CD4-positive, alpha-beta T cell treated with Interleukin-6 at 100 ng/mL for 8 hours (primary cell): ENCODE results near the gene CALML5.

Experiments used
- DNase-seq: peaks from one replicate; pipeline ENCODE4 v3.0.0-alpha.2; 2020; ENCODE audit warnings: mixed read lengths, low spot score

CALML5 gene

GRCh38 chr10:5533098-5533731 is 33.8 kb upstream of the CALML5 start:
- DNase-seq: no peak

- no peak for DNase-seq
Observed at GRCh38 chr10:5532618-5533097, 33.3 kb upstream of the CALML5 start.

- DNase-seq: no peak
Observed at GRCh38 chr10:5532307-5532605, 32.9 kb upstream of the CALML5 start.

- DNase-seq: no peak
Observed at GRCh38 chr10:5531558-5532306, 32.4 kb upstream of the CALML5 start.

GRCh38 chr10:5530846-5531557 is 31.6 kb upstream of the CALML5 start:
- DNase-seq: no peak

- DNase-seq: no peak
Observed at GRCh38 chr10:5530412-5530806, 31.0 kb upstream of the CALML5 start.

- DNase-seq: no peak
Observed at GRCh38 chr10:5529702-5530411, 30.5 kb upstream of the CALML5 start.

- DNase-seq: no peak
Observed at GRCh38 chr10:5528989-5529701, 29.8 kb upstream of the CALML5 start.

- no peak for DNase-seq
Observed at GRCh38 chr10:5527332-5528200, 28.2 kb upstream of the CALML5 start.

- DNase-seq: no peak
Observed at GRCh38 chr10:5526691-5527331, 27.4 kb upstream of the CALML5 start.

GRCh38 chr10:5525561-5526341 is 26.4 kb upstream of the CALML5 start:
- DNase-seq: no peak

GRCh38 chr10:5524641-5525560 is 25.5 kb upstream of the CALML5 start, which contains the start of gene CALML3:
Gene CALML3 (plus strand): TSS chr10:5524961. CDS start chr10:5525086, 125 bp downstream.
- DNase-seq: no peak

GRCh38 chr10:5523796-5524574 is 24.6 kb upstream of the CALML5 start:
- DNase-seq: no peak

- no peak for DNase-seq
Observed at GRCh38 chr10:5522913-5523560, 23.7 kb upstream of the CALML5 start.

GRCh38 chr10:5519054-5519453 is 19.7 kb upstream of the CALML5 start:
- DNase-seq: no peak

GRCh38 chr10:5518143-5518542 is 18.8 kb upstream of the CALML5 start:
- DNase-seq: no peak

GRCh38 chr10:5517546-5517945 is 18.2 kb upstream of the CALML5 start:
- no peak for DNase-seq
